Sigmoid colon (tissue), 4 donors: ENCODE data around the gene PLEKHG3.

Experiments
- CTCF ChIP-seq, 4 experiments: fragments of 450-650 bp in 3 of 4; fragments of 200-600 bp in 1 of 4; IDR thresholded peaks; one replicate each; pipeline ENCODE4 v1.5.1; 2016 to 2019; ENCODE audit warnings: antibody characterized with exemption in 4 of 4, mild to moderate bottlenecking in 3 of 4, moderate library complexity in 2 of 4
- EP300 ChIP-seq, 4 donors: sonication (generic); formaldehyde crosslinking; IDR thresholded peaks; one replicate each; pipeline ENCODE4 v1.6.1; 2017; ENCODE audit warnings: antibody characterized with exemption in 4 of 4

- TF ChIP-seq CTCF (IDR thresholded peaks at IDR 0.05): no peak
- TF ChIP-seq EP300 (IDR thresholded peaks at IDR 0.05): no peak
Observed at GRCh38 chr14:64676410-64677008, 27.7 kb upstream of the PLEKHG3 start.
